Heart left ventricle (tissue), 16 donors: ENCODE data around the gene KDM8. TPM values are rescaled to one million over a fixed set of nuclear protein-coding genes. Genes with fewer than 3 reads are reported as not detected.
A peak's percentile ranks its signal among the peaks of the same experiment; 100 is the strongest.
"Not testable (repeated sequence)": the region's sequence is repeated elsewhere in the genome, so short reads cannot be mapped to it uniquely, and the experiment has no call there.

Source experiments
- ATAC-seq, 4 donors: fragments of 200-7000 bp; cut with Tn5 transposase; one replicate each; pipeline ENCODE4 v1.9.1; 2020 to 2022; ENCODE audit warnings: moderate library complexity in 4 of 4, mild to moderate bottlenecking in 3 of 4, moderate number of reproducible peaks in 1 of 4
- DNase-seq, 5 donors: peaks; one replicate each; pipeline ENCODE4 v3.0.0-alpha.2; 2020
- H3K27ac ChIP-seq, 12 donors: fragments of 200-600 bp; sonication (generic) in 4 of 12; one replicate each; pipeline versions ENCODE4 v1.5.0 to v1.8.0; 2016 to 2022; ENCODE audit warnings: mild to moderate bottlenecking in 2 of 12
- H3K27me3 ChIP-seq, 9 donors: fragments of 200-600 bp; sonication (generic) in 2 of 9; one replicate each; pipeline versions ENCODE4 v1.5.1 to v1.8.0; 2016 to 2022; ENCODE audit warnings: mild to moderate bottlenecking in 3 of 9
- H3K36me3 ChIP-seq, 9 donors: fragments of 200-600 bp; sonication (generic) in 2 of 9; one replicate each; pipeline versions ENCODE4 v1.5.0 to v1.8.0; 2018 to 2022; ENCODE audit warnings: mild to moderate bottlenecking in 2 of 9
- H3K4me1 ChIP-seq, 12 donors: fragments of 200-600 bp; sonication (generic) in 4 of 12; one replicate each; pipeline versions ENCODE4 v1.5.0 to v1.8.0; 2016 to 2022; ENCODE audit warnings: mild to moderate bottlenecking in 3 of 12
- H3K4me3 ChIP-seq, 12 donors: fragments of 200-600 bp; sonication (generic) in 4 of 12; one replicate each; pipeline versions ENCODE4 v1.5.0 to v1.8.0; 2017 to 2022; ENCODE audit warnings: mild to moderate bottlenecking in 9 of 12, moderate library complexity in 4 of 12
- H3K9me3 ChIP-seq, 12 donors: fragments of 200-600 bp; sonication (generic) in 4 of 12; one replicate each; pipeline versions ENCODE4 v1.5.0 to v1.8.0; 2016 to 2022; ENCODE audit warnings: mild to moderate bottlenecking in 1 of 12
- CTCF ChIP-seq, 12 donors: fragments of 200-600 bp; sonication (generic) in 4 of 12; IDR thresholded peaks; one replicate each; pipeline versions ENCODE4 v1.5.0 to v1.8.0; 2018 to 2022; ENCODE audit warnings: antibody characterized with exemption in 12 of 12, mild to moderate bottlenecking in 5 of 12
- POLR2A ChIP-seq, 2 donors: fragments of 450-650 bp; IDR thresholded peaks; one replicate each; pipeline ENCODE4 v1.6.1; 2017; ENCODE audit warnings: antibody characterized with exemption in 2 of 2, mild to moderate bottlenecking in 2 of 2, moderate library complexity in 2 of 2
- WGBS, 4 donors: extraction: QIAGEN DNeasy Blood & Tissue Kit in 2 of 4; methylation state at CpG; one replicate each; pipeline versions ENCODE4 v1.1.5 to v1.1.7; 2013 to 2018; 5-methylcytosine and 5-hydroxymethylcytosine counted together
- intact Hi-C, 10 donors: fragments of 100-400 bp; cut with DNase I; formaldehyde crosslinking; loops; one replicate each; pipeline versions ENCODE4 v1.11.1 to v1.14.2; 2022
- polyA plus RNA-seq, 2 donors: library from polyadenylated mRNA; stranded (reverse); fragments of 200-250 nt; gene quantifications; one replicate each; pipeline ENCODE4 v1.2.3, GENCODE V29; 2013
- total RNA-seq, 9 donors: library from RNA; depleted of rRNA in 2 of 9; stranded (reverse); fragments of >200 nt in 2 of 9; fragmentation: NEBNext Ultra II Directional in 3 of 9; extraction: Animal tissue kit (Norgen Biotek cat#: 25700) in 3 of 9; gene quantifications; one replicate each; pipeline versions ENCODE4 v1.1.0 to v1.2.4, GENCODE V29; 2016 to 2023
- donor health status: ischemic (EF 13 %, LVEDD 7.1; RV severe dilation, severe dysfunction).
- donor health status: healthy with polysubstance abuse.
- donor health status: DM: no; HTN: yes; CAD: no.
- donor health status: DM: no; HTN: no; CAD: no.
- donor health status: ischemic (EF 25% LVEDD 6.9; RV normal size, moderate dysfunction).
- donor health status: ischemic (EF 25% LVEDD 5.7; RV mildly dilated, moderate dysfunction).
- donor health status: healthy.
- donor health status: DM: yes; HTN: yes; CAD: no.
- donor health status: ischemic (EF 35%, LVEDD 5.7; RV mildly dilated, moderate dysfunction).
- donor health status: nonischemic (EF 11% LVEDD 7.7; RV severe dilation, severe dysfunction).
- donor health status: DM: yes; HTN: yes; CAD: no.
- donor health status: PGD.
- donor health status: ischemic (EF 29% LVEDD 5.4; RV normal size, mild dysfunction).
- donor health status: nonischemic (EF 23%, LVEDD 6.1; RV moderate dilation, normal function).

KDM8 gene
- total and polyA plus RNA-seq, 11 donors = 1.4 to 8.4 (median 3.5) TPM

GRCh38 chr16:27244363-27244755, 41.0 kb downstream of the KDM8 start:
- Histone ChIP-seq H3K27ac (peak overlapping the region in 11 of 12 donors; percentile 19 to 82 (median 56)), H3K27me3 (no peaks in the 10 kb centered on the region), H3K4me3 (no peak overlapping the region), H3K4me1 (peaks cover 0 to 66% (median 37%) of the 10 kb centered on the region in 12 donors), H3K9me3 (no peaks in the 10 kb centered on the region), H3K36me3 (no peaks in the 10 kb centered on the region)
- 93 to 95% (median 94%) methylated on average over 7 of the region's 7 CpGs for WGBS, 4 donors
- DNase-seq = no peak
- no peak for TF ChIP-seq CTCF (IDR thresholded peaks at IDR 0.05)
- no peak for TF ChIP-seq POLR2A (IDR thresholded peaks at IDR 0.05)
- intact Hi-C loops = loop anchor here in 3 of 10 donors (2.0 to 10.0 kb wide), 4 partner anchors 20 to 118 kb away; partner anchors contain the start of gene IL4R (in 1 of the 3)
- ATAC-seq = no peak

- Histone ChIP-seq H3K9me3 (no peaks in the 10 kb centered on the region), H3K4me3 (peak overlapping the region in 1 of 12 donors; percentile 29), H3K27me3 (no peaks in the 10 kb centered on the region), H3K27ac (peak overlapping the region in 11 of 12 donors; percentile 2 to 81 (median 56)), H3K36me3 (no peaks in the 10 kb centered on the region), H3K4me1 (peaks cover 0 to 64% (median 37%) of the 10 kb centered on the region in 12 donors)
- ATAC-seq (peak; percentile 45 to 85 (median 77)), DNase-seq (peak in 2 of 5 donors; percentile 42 to 56)
- TF ChIP-seq POLR2A (IDR thresholded peaks at IDR 0.05) (no peak), CTCF (IDR thresholded peaks at IDR 0.05) (no peak)
- intact Hi-C loops = loop anchor here in 2 of 10 donors (2.0 to 10.0 kb wide), 2 partner anchors 19 to 69 kb away; partner anchors contain the start of gene IL4R (in 1 of the 2)
- 65 to 67% (median 66%) methylated on average over 19 of the region's 19 CpGs for WGBS, 4 donors
Measured at GRCh38 chr16:27245276-27246172, 42.2 kb downstream of the KDM8 start.

GRCh38 chr16:27246439-27246838, 43.1 kb downstream of the KDM8 start:
- peaks cover 0 to 55% (median 30%) of the 10 kb centered on the region in 12 donors for H3K4me1 ChIP-seq

GRCh38 chr16:27247076-27247475, 43.8 kb downstream of the KDM8 start:
- H3K4me3 ChIP-seq, H3K36me3 ChIP-seq, ATAC-seq, DNase-seq, H3K27me3 ChIP-seq, H3K9me3 ChIP-seq: not testable (repeated sequence)
- 47 to 86% (median 81%) methylated on average over 1 of the region's 1 CpG for whole genome bisulfite sequencing, 4 donors
- peak overlapping the region in 1 of 12 donors; percentile 56 for H3K27ac ChIP-seq
- intact Hi-C loops = loop anchor here in 1 of 10 donors (10.0 kb wide), 1 partner anchor 68 kb away; the partner anchor contains the start of gene IL4R
- peaks cover 0 to 49% (median 25%) of the 10 kb centered on the region in 12 donors for H3K4me1 ChIP-seq

More at GRCh38 chr16:27246439-27246838, 43.1 kb downstream of the KDM8 start:
- H3K9me3 ChIP-seq = no peaks in the 10 kb centered on the region
- H3K36me3 ChIP-seq = no peaks in the 10 kb centered on the region
- H3K27me3 ChIP-seq = no peaks in the 10 kb centered on the region
- WGBS, 4 donors = 71 to 74% (median 72%) methylated on average over 4 of the region's 4 CpGs
- intact Hi-C loops = loop anchor here in 1 of 10 donors (10.0 kb wide), 1 partner anchor 68 kb away; the partner anchor contains the start of gene IL4R
- TF ChIP-seq POLR2A (IDR thresholded peaks at IDR 0.05) = no peak
- no peak for TF ChIP-seq CTCF (IDR thresholded peaks at IDR 0.05)
- peak overlapping the region in 2 of 12 donors; percentile 56 to 81 for H3K27ac ChIP-seq
- no peak overlapping the region for H3K4me3 ChIP-seq
- ATAC-seq = no peak
- DNase-seq = no peak
